NB4 (cell line): ENCODE results near the gene SLC19A2.

Experiments used
- MYC ChIP-seq: IDR thresholded peaks from 2 replicates; pipeline ENCODE4 v1.6.1; 2011; ENCODE audit warnings: low read depth, low read length
- TF ChIP-seq, protein P1 (sequence below): IDR thresholded peaks from 2 replicates; pipeline ENCODE4 v1.6.1; 2011; ENCODE audit warnings: low read depth, low read length
- TF ChIP-seq, protein P2 (sequence below): IDR thresholded peaks from one replicate; pipeline ENCODE4 v1.5.1; 2012; ENCODE audit warnings: low read depth, low read length

DNA sequence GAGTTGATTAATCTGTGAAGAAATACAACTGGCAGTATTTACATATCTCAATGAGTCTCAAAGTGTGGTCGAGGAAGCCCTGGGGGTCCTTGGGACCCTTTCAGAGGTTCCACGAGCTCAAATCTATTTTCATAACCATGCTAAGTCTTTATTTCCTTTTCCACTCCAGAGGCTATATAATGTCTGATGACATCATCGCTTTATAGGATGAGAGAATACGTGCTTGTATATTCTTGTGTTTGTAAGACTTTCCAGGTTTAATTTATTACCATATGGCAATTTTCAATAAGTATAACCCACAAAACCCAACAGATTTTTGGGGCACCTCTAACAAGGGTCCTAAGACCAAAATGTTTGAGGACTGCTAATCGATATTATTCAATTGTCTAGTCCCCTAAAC lies 1.4 kb upstream of the SLC19A2 start:
- TF ChIP-seq, protein P1, sequence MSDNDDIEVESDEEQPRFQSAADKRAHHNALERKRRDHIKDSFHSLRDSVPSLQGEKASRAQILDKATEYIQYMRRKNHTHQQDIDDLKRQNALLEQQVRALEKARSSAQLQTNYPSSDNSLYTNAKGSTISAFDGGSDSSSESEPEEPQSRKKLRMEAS = no peak
- TF ChIP-seq MYC = no peak
- TF ChIP-seq, protein P2, sequence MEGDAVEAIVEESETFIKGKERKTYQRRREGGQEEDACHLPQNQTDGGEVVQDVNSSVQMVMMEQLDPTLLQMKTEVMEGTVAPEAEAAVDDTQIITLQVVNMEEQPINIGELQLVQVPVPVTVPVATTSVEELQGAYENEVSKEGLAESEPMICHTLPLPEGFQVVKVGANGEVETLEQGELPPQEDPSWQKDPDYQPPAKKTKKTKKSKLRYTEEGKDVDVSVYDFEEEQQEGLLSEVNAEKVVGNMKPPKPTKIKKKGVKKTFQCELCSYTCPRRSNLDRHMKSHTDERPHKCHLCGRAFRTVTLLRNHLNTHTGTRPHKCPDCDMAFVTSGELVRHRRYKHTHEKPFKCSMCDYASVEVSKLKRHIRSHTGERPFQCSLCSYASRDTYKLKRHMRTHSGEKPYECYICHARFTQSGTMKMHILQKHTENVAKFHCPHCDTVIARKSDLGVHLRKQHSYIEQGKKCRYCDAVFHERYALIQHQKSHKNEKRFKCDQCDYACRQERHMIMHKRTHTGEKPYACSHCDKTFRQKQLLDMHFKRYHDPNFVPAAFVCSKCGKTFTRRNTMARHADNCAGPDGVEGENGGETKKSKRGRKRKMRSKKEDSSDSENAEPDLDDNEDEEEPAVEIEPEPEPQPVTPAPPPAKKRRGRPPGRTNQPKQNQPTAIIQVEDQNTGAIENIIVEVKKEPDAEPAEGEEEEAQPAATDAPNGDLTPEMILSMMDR = no peak
